Gastrocnemius medialis (tissue), 4 donors: ENCODE data around the gene AGAP1.

Experiments used
- CTCF ChIP-seq, 5 experiments: fragments of 450-650 bp in 3 of 5; fragments of 200-600 bp in 2 of 5; sonication (generic) in 2 of 5; IDR thresholded peaks in 4 of 5; conservative IDR thresholded peaks in 1 of 5; 1 replicate in 4 of 5; 2 replicates in 1 of 5; pipeline ENCODE4 v1.5.1; 2016 to 2019; ENCODE audit warnings: antibody characterized with exemption in 5 of 5, mild to moderate bottlenecking in 3 of 5, moderate library complexity in 3 of 5
- POLR2A ChIP-seq, 2 donors: fragments of 450-650 bp; IDR thresholded peaks; one replicate each; pipeline ENCODE4 v1.6.1; 2017; ENCODE audit warnings: antibody characterized with exemption in 2 of 2, mild to moderate bottlenecking in 2 of 2, moderate library complexity in 2 of 2

- TF ChIP-seq POLR2A (IDR thresholded peaks at IDR 0.05) (no peak), CTCF (IDR thresholded peaks at IDR 0.05 in 4 of 5, conservative IDR thresholded peaks at IDR 0.05 in 1 of 5) (no peak)
Observed at GRCh38 chr2:235860111-235860510, 366.3 kb downstream of the AGAP1 start.
